Measurements from ENCODE around the gene SENP1.

GRCh38 chr12:47995981-47996401 lies 109.9 kb downstream of the SENP1 start:
- no peak for TF ChIP-seq POLR2AphosphoS5 (IDR thresholded peaks at IDR 0.05; ENCODE audit: borderline replicate concordance, low read depth, low read length)
- TF ChIP-seq EZH2 (IDR thresholded peaks at IDR 0.05) = no peak
- no peak for TF ChIP-seq FOXP2 (optimal IDR thresholded peaks at IDR 0.05; ENCODE audit: control extremely low read depth, extremely low read length, insufficient read depth)

Data from SK-N-MC (cell line).